Endothelial cell of umbilical vein (primary cell): ENCODE results near the gene OSBPL6.

Source experiments
- CTCF ChIP-seq, 2 donors: IDR thresholded peaks; 1 replicate in 1 of 2; 2 replicates in 1 of 2; pipeline ENCODE4 v1.5.1; 2011; ENCODE audit warnings: low read length in 2 of 2, mild to moderate bottlenecking in 2 of 2, moderate library complexity in 2 of 2, control low read depth in 1 of 2, inconsistent platforms in 1 of 2, low read depth in 1 of 2; ENCODE audit not compliant: insufficient read depth in 1 of 2; ENCODE audit errors: extremely low read depth in 1 of 2
- EZH2 ChIP-seq: IDR thresholded peaks from 2 replicates; pipeline ENCODE4 v1.6.1; 2012; ENCODE audit warnings: borderline replicate concordance, low read depth, mild to moderate bottlenecking, moderate library complexity, low read length, inconsistent platforms; ENCODE audit not compliant: severe bottlenecking
- GATA2 ChIP-seq: IDR thresholded peaks from 2 replicates; pipeline ENCODE4 v1.7.0; 2011; ENCODE audit warnings: low read depth, mild to moderate bottlenecking, moderate library complexity, mixed read lengths, low read length; ENCODE audit not compliant: insufficient read length, insufficient read depth

DNA sequence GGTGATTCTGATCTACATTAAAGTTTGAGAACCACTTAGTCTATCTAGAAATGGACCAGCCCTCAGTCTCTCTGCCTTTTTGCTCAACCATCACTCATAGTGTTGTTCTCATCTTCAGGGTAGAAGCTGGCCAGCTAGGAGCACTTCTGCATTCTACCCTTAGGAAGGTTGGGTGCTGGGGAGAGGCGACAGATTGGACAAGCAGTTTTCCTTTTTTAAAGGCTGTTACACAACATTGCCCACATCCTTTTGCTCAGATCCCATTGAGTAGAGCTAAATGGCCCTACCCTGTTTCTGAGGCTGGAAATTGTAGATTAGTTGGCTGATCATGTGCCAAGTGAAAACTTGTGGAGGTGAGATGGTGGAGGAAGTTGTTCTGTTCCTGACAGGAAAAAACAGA, 35.6 kb downstream of the OSBPL6 start:
- no peak for TF ChIP-seq GATA2
- no peak for TF ChIP-seq CTCF (IDR thresholded peaks at IDR 0.05; ENCODE audit: extremely low read depth in 1 of 2, insufficient read depth in 1 of 2, low read depth in 1 of 2, low read length in 2 of 2)
- TF ChIP-seq EZH2 = no peak
